Stimulated activated CD4-positive, alpha-beta T cell treated with anti-CD3 and anti-CD28 coated beads, Interleukin-12 subunit alpha, Interleukin-12 subunit beta, amount 100 ng/mL, for 4 hours (primary cell): ENCODE data around the gene HERPUD2.
"Not testable (repeated sequence)": the region's sequence is repeated elsewhere in the genome, so short reads cannot be mapped to it uniquely, and the experiment has no call there.

ENCODE experiments used
- DNase-seq: peaks from one replicate; pipeline ENCODE4 v3.0.0-alpha.2; 2020

HERPUD2 gene

GRCh38 chr7:35676211-35676610 is 18.7 kb downstream of the HERPUD2 start:
- DNase-seq = no peak

GRCh38 chr7:35670856-35671569 is 23.9 kb downstream of the HERPUD2 start:
- no peak for DNase-seq

- DNase-seq = not testable (repeated sequence)
Measured at GRCh38 chr7:35660411-35660810, 34.5 kb downstream of the HERPUD2 start.

GRCh38 chr7:35658606-35659201 is 36.2 kb downstream of the HERPUD2 start:
- DNase-seq = no peak

GRCh38 chr7:35657125-35657524 is 37.8 kb downstream of the HERPUD2 start:
- DNase-seq = no peak

GRCh38 chr7:35654558-35654957 is 40.4 kb downstream of the HERPUD2 start:
- not testable (repeated sequence) for DNase-seq

- DNase-seq = no peak
Measured at GRCh38 chr7:35652124-35652523, 42.8 kb downstream of the HERPUD2 start.

- DNase-seq = no peak
Measured at GRCh38 chr7:35650751-35651150, 44.2 kb downstream of the HERPUD2 start.

- DNase-seq = no peak
Measured at GRCh38 chr7:35649711-35650110, 45.2 kb downstream of the HERPUD2 start.

- no peak for DNase-seq
Measured at GRCh38 chr7:35648367-35648766, 46.6 kb downstream of the HERPUD2 start.

GRCh38 chr7:35647171-35647574 is 47.8 kb downstream of the HERPUD2 start:
- no peak for DNase-seq

- no peak for DNase-seq
Measured at GRCh38 chr7:35646289-35647023, 48.5 kb downstream of the HERPUD2 start.

- no peak for DNase-seq
Measured at GRCh38 chr7:35645691-35646090, 49.2 kb downstream of the HERPUD2 start.

- no peak for DNase-seq
Measured at GRCh38 chr7:35630024-35630972, 64.6 kb downstream of the HERPUD2 start.

GRCh38 chr7:35624299-35625186 is 70.4 kb downstream of the HERPUD2 start:
- peak; percentile 14 for DNase-seq

GRCh38 chr7:35623381-35623780 is 71.6 kb downstream of the HERPUD2 start:
- no peak for DNase-seq

GRCh38 chr7:35619863-35620262 is 75.1 kb downstream of the HERPUD2 start:
- DNase-seq = no peak

GRCh38 chr7:35617041-35617440 is 77.9 kb downstream of the HERPUD2 start:
- no peak for DNase-seq

GRCh38 chr7:35613150-35613549 is 81.8 kb downstream of the HERPUD2 start:
- no peak for DNase-seq

- no peak for DNase-seq
Measured at GRCh38 chr7:35605760-35606159, 89.2 kb downstream of the HERPUD2 start.

GRCh38 chr7:35604595-35604994 is 90.3 kb downstream of the HERPUD2 start:
- no peak for DNase-seq

- no peak for DNase-seq
Measured at GRCh38 chr7:35599645-35600044, 95.3 kb downstream of the HERPUD2 start.
